Activated CD4-positive, alpha-beta T cell treated with anti-CD3 and anti-CD28 coated beads, Interleukin-2, amount 50 U/mL, for 24 hours (primary cell): ENCODE measurements around the gene COL7A1.

Source experiments
- DNase-seq, 2 donors: peaks; one replicate each; pipeline ENCODE4 v3.0.0-alpha.2; 2020; ENCODE audit warnings: low read depth in 1 of 2, low spot score in 1 of 2

Gene COL7A1

DNA sequence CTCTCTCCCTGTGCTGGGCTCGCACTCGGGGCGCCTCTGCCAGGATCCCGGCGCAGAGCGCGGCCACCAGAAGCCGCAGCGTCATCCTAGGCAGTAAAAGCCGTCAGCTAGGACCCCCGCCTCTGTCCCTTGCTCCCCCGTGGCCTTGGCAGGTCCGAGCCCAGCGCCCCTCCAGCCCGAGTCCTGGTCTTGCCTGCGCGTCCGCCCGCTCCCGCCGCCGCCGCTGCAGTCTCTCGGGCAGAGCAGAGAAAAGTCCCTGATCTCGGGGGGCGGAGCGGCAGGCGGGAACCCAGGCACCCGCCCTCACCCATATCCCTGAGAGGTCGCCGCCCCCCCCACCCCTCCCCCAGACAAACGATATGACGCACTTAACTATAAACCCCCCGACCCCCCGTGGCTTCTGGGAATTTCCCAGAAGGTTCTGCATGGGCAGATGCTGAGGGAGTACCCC, at the start of gene COL7A1:
TSS of gene COL7A1 (minus strand) at position 255 of the 451 bp plus-strand sequence. CDS start at position 85, 170 bp downstream.
- no peak for DNase-seq

DNA sequence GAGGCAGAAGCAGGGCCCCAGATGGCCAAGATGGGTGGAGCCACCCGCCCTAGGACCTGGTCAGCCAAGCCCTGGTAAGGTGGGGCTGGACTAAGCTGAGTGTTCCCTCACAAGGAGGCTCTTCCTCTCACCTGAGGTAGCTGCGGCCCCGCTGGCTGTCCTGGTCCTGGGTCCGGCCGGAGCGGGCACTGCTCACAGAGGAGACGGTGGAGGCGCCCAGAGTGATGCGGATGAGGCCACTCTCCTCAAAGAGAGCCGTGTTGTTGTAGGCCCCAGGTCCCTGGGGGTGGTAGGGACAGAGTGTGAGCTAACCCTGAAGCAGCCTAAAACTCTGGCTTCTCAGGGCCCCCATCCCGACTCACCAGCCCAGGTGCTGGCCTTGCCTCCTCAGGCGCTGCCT, 47.5 kb upstream of the COL7A1 start:
- DNase-seq = no peak

DNA sequence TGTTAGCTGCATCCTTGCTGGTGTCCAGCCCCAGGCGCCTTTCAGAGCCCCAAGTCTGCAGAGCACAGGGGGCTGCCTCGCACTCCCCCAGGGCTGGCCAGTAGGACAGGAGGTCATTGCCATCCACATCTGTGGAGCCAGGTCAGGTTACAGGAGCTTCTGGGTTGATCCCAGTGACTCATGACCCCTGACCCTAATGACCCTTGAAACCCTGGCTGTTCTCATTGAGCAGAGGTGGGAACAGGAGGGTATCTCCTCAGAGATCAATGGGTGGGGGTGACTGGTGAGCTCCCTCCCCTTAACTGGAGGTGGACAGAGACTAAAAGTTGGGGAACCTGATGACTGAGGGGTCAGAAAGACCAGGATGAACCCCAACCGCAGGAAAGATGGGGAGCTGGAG, 46.3 kb upstream of the COL7A1 start:
- no peak for DNase-seq

DNA sequence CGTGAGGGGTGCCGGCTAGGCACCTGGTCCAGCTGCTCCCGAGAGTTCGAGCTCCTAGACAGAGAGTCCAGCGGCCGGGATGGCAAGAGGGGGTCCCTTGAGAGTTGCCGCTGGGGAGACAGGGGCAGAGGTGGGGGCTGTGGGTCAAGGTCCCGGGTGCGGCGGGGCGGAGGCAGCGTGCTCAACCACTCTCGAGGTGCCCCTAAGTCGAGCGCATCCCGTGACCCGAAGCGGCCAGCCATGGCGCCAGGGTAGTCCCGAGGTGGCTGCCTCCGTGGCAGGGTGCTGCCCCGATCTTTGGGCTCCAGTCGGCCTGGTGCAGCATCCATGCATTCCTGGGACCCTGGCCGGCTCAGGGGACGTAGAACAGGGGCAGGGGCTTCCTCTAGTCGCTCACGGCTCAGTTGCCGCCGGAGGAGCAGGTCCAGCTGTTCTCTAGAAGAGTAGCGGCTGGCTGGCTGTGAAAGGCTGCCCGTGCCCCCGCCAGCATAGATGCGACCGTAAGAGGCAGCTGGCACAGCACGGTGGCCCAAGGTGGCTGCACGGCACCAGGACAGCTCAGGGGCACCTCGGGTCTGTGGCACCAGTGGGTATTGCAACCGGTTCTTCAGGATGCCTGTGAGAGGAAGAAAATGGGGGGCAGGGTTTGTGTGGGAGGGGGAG, 44.9 kb upstream of the COL7A1 start:
- no peak for DNase-seq

DNA sequence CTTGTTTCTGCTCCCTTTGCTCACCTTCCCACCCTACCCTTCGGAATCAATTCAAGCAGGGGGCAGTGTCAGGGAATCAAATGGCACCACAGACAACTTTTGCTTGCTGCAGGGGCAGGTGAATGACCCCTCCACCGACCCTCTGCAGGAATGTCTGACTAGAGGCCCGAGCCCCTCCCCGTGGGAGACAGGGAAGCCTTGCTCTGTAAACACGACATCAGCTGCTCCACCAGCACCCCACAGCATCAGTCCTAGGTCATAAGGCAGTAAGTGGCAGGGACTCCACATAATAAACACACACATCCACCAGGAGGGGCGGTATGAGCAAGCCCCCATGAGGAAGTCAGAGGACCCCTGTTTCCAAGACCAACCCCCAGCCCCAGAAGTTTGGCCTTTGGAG, 42.2 kb upstream of the COL7A1 start:
- no peak for DNase-seq

DNA sequence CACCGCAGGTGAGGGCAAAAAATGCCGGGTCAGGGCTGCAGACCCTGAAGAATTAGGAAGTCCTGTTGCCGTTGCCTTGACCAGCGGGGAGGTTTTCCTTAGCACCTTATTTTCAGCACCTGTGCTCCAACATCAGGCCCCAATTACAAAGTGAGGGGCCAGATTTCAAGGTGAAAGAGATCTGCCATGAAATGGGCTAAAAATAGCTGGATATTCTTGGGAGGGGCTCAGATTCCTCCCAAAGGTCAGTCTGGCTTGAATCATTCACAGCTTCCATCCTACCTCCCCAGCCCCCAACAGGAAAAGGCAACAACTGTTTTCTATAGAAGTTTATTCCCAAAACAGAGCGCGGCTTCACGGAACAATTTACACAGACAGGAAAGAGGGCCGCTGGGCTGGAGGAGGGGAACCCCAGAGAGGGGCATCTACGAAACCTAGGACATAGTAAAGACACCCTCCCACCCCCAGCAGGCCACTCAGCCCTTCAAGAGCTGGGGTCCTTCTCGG, 41.1 kb upstream of the COL7A1 start:
- DNase-seq = no peak

DNA sequence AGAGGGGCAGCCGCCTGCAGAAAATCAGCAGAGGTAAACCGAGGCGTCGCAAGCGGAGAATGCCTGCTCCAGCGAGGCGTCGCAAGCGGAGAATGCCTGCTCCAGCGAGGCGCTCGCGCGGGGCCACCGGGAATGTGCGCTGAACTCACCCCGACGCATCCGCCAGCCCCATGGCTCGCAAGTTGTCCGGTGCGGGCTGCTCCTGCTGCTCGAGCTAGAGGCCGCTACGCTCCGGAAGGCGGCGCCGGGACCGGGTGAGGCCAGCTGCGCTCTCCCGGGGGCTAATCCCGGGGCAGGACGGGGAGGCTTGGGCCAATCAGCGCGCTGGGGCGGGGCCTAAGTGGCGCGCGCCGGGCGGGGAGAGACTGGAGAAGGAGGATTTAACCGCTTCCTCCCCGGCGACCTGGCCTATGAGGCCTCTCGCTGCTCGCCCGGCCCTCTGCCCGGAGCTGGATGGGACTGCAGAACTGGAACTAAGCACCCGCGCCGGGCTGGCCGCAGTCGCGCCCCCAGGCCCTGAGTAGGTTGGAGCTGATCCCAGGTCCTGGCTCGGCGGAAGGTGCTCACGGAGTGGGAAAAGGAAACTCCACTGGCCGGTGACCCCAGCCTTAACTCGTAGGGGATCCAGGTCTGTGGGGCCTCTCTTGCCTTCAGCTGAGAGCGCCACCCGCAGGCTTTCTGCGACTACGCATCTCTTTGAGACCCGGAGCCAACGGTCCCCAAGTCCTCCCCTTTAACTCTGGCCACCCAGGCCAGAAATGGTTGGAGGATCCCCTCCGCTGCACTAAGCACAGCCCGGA, 40.3 kb upstream of the COL7A1 start, which contains the start of gene SLC26A6:
TSS of gene SLC26A6 (minus strand) at position 240 of the 800 bp plus-strand sequence. CDS start at position 172, 68 bp downstream.
- DNase-seq = peak; percentile 85 to 89

DNA sequence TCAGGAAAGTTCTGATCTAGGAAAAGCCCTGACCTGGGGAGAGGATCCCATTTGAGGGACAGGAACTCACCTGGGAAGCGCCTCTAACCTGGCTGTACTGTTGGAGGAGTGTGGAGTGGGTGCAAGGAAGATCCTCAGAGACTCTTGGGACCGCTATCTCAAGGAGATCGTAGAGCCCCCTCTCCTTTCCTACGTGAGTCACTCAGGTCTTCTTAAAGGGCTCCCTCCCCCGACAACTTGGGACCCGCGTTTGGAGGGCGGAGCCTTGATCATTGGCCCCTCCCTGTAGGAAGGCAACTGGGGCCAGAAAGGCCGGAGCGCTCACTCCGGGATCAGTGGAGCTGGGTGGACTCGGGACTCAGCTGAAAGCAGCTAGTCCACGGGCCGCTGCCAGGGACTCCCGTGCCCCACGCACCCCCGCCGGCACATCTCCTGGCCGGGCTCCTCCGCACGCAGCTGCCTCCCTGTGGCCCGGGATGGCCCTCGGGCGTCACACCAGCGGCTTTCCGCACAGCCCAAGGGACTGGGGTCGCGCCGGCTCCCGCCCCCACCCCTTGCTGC, 39.6 kb upstream of the COL7A1 start:
- peak; percentile 12 to 44 for DNase-seq

DNA sequence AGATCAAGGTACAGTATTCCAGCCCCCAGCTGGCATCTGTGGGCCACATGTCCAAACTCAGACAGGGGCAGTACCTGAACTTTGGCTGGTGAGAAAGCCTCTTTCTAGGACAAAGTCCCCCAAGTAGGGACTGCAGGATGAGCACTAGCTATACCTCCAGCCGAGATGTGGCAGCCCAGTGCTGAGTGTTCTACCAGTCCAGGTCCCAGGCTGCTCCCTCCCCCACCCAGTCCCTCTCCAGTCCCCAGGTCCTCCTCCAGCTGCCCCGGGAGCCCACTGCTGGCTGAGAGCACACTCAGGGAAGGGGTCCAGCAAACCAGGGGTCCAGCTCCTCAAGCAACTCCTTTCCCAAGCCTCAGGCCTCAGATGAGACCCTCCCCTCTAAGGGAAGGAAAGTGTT, 38.6 kb upstream of the COL7A1 start:
- DNase-seq = no peak

DNA sequence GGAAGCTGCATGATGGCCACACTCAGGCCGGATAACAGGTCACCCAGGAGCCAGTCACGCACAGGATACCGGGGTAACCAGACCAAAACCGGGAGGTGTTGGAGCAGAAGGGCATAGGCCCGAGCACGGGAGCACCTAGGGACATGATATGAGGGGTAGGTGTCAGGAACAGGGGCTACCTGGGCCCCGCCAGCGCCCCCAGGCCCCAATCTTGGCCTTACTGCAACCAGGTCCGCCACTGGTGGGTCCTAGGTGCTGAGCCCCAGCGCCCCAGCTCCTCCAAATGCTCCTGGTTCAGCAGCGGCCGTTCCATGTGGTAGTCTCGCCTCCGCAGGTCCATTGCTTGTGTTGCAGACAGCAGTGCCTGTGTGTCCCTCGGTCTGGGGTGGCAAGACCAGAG, 38.1 kb upstream of the COL7A1 start:
- DNase-seq = no peak

DNA sequence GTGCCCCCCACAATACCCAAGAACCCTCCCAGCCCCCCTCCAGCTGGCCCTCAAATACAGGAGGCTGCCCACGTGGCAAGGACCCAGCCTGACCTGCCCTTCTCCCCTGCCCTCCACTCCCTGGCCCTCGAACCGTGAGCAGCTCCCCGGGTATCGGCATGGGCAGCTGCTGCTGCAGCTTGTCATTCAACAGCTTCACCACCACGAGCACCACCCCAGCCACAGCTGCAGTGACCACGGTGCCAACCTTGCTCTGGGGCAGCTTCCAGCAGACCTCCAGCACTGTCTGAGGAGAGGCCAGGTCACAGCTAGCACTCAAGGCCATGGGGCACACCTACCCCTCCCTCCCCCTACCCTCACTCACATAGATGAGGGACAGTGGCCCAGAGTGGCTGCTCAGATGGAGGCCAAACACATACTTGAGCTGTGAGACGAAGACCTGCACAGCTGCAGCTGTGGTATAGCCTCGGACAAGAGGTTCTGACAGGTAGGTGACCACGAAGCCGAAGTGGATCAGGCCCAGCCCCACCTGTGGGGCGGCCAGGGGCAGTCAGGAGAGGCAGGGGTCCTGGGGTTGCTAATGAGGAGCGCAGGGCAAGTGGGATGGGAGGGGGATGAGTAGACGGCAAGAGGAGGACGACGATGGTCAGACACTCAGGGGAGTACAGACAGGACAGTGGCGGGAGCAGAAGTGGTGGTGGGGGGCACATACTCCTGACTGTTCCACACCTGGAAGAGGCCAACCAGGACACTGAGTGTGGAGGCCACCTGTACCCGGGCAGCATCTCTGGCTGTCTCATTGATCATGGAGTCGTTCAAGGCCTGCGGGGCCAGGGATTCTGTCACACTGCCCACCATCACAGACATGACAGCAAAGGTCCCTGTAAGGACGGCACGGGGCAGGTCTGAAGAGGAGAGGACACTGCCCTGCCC, 36.7 kb upstream of the COL7A1 start:
- DNase-seq = no peak

DNA sequence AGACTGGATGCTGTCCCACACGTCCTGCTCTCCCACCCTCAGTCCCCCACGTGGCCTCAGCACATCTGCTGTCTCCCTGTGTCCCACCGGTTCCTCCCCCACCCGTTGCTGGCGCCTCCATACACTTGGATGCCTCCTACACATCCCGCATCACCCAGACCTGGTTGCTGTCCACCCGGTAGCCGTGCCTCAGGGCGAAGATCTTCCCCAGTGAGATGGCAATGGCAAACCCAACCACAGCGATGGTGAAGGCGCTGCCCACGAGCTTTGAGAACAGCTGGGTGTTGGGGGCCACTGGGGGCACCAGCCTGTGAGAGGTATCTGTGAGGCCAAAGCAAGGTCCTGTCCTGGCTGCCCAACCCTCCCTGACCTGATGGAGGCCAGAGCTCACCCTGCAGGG, 35.7 kb upstream of the COL7A1 start:
- DNase-seq = no peak

DNA sequence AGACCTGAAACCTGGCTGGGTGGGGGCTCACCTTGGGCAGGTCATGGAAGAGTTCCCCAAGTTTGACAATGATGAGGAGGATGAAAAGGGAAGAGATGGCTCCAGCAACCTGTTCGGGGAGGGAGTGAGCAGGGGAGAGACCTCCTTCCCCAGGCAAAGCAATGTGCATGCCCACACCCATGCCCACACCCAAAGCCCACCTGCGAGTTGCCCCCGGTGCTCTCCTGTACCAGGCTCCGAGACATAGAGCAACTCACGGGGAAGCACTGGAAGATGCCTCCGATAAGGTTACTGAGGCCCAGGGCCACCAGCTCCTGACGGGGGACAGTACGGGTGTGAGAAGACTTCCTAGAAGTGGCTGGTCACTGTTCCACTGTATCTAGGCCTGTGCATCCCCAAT, 35.3 kb upstream of the COL7A1 start:
- no peak for DNase-seq

DNA sequence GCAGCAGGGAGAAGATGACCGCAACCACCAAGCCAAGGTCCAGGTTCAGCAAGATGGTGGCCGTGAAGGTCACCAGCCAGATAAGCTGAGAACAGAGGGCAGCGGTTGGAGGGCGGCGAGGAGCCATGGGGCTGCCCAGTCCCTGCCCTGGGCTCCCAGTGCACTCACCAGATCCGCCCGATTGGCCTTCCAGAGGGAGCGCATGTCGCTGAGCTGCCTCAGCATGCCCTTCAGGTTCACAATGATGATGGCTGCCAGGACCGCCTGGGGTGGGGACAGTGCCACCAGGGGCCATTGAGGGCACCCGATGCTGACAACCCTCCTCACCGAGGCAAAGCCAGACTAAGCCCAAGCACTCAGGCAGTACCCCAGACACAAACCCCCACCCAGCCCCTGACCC, 34.8 kb upstream of the COL7A1 start:
- no peak for DNase-seq

DNA sequence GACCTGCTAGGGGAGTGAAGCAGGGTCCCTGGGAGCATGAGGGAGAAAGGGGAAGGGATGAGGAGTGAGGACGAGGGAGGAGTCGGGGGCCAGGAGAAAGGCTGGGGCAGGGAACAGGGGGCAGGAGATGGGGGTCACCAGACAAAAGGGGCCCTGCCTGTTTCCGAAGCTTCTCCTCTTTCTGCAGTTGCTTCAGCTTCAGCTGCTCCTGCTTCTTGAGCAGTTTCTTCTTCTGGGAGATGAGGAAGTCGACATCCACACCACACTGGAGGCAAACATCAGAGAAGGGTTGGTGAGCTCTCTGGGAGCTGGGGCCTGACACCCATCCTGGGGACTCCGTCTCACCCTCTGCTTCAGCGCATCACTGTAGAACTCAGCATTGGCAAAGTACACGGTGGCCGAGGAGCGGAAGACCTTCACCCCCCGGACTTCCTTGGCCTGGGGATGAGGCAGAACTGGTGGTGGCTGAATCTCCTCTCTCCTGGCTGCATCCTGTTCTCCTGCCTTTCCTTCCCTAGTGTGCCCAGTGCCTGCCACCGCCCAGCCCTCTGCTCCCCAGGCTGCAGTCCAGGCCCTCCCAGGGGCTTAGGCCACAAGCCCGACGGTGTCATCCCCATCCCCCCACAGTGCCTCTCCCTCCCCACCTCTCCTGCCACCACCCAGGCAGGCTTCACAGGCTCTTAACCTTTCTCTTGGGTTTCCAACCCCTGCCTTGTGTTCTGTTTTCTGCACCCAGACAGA, 33.3 kb upstream of the COL7A1 start:
- DNase-seq = no peak

DNA sequence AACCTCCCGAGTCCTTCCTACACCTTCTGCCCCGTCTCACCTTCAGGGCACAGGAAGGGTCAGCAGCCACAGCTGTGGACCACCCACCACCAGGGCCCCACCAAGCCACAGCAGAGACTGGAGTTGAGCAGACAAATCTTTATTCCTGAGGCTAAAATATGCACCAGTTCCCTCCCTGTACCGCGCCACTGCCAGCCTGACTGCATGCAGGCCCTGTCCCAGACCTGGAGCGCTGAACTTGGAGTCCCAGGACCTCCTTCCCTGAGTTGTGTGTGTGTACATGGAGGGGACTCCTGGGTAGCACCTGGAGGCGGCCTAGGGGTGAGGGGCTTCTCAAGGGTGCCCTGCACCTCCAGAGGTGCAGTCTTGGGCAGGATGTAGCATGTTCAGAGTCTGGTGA, 30.5 kb upstream of the COL7A1 start:
- DNase-seq = no peak

DNA sequence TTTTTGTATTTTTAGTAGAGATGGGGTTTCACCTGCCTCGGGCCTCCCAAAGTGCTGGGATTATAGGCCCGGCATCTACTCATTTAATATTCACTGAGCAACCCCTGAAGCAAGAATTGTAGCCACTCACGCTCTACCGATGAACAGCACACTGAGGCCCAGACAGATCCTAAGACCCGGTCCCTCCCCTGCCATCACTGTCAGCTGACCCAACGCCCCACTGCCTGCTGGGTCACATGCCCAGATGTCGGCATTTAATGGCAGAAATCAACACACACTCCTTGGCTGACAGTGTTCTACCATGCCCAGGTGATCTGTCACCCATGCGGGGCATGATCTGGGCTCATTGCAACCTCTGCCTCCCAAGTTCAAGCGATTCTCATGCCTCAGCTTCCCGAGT, 29.6 kb upstream of the COL7A1 start:
- DNase-seq = no peak

DNA sequence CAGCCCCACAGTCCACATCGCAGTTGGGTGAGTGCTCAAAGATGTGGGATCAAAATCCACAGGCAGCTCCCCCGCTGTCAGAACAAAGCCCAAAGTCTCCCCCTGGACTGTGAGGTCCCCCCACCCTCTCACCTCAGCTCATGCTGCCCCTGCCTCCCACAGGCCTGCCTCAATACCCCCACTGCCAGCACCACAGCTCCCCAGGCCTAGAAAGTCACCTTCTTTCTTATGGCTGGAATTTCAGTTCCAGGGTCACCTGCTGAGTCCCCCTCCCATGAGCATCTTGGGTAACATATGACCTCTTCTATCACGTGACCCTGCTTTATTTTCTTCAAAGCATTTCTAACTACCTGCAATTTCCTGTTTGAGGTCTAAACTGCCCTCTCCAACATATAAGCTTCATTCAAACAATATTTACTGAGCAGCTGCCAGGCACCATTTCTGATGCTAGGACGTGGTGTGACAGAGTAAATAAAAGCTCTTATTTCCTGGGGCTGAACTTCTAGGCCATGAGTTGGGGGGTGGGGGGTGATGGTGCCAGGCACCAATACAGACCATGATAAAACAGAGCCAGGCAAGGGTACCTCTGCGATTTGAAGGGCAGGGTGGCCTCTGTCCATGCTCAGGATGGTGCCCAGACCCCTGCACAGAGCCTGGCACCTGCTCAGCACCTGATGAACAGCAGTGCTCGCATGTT, 28.9 kb upstream of the COL7A1 start:
- DNase-seq = no peak

DNA sequence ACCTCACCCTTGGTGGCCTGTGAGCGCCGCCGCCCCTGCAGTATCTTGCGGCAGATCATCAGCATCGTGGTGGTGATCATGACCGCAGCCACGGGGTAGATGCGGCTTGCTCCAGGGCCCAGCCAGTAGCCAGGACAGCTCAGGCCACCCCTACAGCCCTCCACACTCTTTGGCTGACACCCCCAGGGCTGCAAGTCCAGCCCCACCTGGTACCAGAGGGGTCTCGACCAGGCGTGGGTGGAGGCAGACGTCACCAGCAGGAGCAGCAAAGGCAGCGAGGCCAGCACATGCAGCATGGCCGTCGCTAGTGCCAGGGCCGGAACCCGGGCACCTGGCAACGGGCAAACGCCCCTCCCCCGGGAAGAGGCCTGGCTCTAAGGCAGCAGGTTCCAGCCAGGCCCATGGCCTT, 26.3 kb upstream of the COL7A1 start, which contains the start of gene TMEM89:
TSS of gene TMEM89 (minus strand) at position 309 of the 409 bp plus-strand sequence. CDS start at position 296, 13 bp downstream.
- no peak for DNase-seq
